GM12878 (cell line): Measurements from ENCODE around the gene CIPC. TPM values are rescaled to one million over a fixed set of nuclear protein-coding genes. Genes with fewer than 3 reads are reported as not detected.
A peak's percentile ranks its signal among the peaks of the same experiment; 100 is the strongest.

Source experiments
- BCL11A ChIP-seq: IDR thresholded peaks from 2 replicates; pipeline ENCODE4 v1.6.1; 2011; ENCODE audit warnings: low read depth, low read length
- BHLHE40 ChIP-seq, 2 experiments: fragments of 450-650 bp in 1 of 2; IDR thresholded peaks; 2 replicates each; pipeline ENCODE4 v1.6.1; 2011 to 2017; ENCODE audit warnings: low read depth in 2 of 2, borderline replicate concordance in 1 of 2, improper control_type of control experiment in 1 of 2, low read length in 1 of 2, mild to moderate bottlenecking in 1 of 2
- CBX5 ChIP-seq: sonication (generic); IDR thresholded peaks from 2 replicates; pipeline ENCODE4 v1.6.1; 2016; ENCODE audit warnings: low read depth, moderate library complexity, mild to moderate bottlenecking, inconsistent platforms
- CEBPB ChIP-seq, 2 experiments: fragments of 150-350 bp in 1 of 2; IDR thresholded peaks; 2 replicates each; pipeline ENCODE4 v1.6.1; 2012 to 2014; ENCODE audit warnings: low read depth in 2 of 2, low read length in 2 of 2, borderline replicate concordance in 1 of 2, inconsistent platforms in 1 of 2
- E2F4 ChIP-seq: IDR thresholded peaks from 2 replicates; pipeline ENCODE4 v1.6.1; 2012; ENCODE audit warnings: low read depth, low read length, improper control_type of control experiment
- FOXK2 ChIP-seq: fragments of 450-650 bp; IDR thresholded peaks from 2 replicates; pipeline ENCODE4 v1.6.1; 2017; ENCODE audit warnings: mild to moderate bottlenecking, moderate library complexity
- HCFC1 ChIP-seq: fragments of 150-350 bp; IDR thresholded peaks from 2 replicates; pipeline ENCODE4 v1.6.1; 2014; ENCODE audit warnings: low read length
- HDAC6 ChIP-seq: fragments of 200-600 bp; sonication (generic); IDR thresholded peaks from one replicate; pipeline ENCODE4 v1.8.0; 2017; ENCODE audit warnings: antibody characterized with exemption; ENCODE audit not compliant: unreplicated experiment
- KDM1A ChIP-seq: fragments of 200-600 bp; sonication (generic); IDR thresholded peaks from 2 replicates; pipeline ENCODE4 v1.6.1; 2016; ENCODE audit warnings: borderline replicate concordance
- MTA2 ChIP-seq: fragments of 450-650 bp; IDR thresholded peaks from 2 replicates; pipeline ENCODE4 v1.6.1; 2016; ENCODE audit warnings: low read depth, mild to moderate bottlenecking, moderate library complexity
- MYB ChIP-seq: fragments of 150-350 bp; IDR thresholded peaks from 2 replicates; pipeline ENCODE4 v1.6.1; 2014; ENCODE audit warnings: mild to moderate bottlenecking, low read depth, low read length, borderline replicate concordance
- NR2C2 ChIP-seq: IDR thresholded peaks from 2 replicates; pipeline ENCODE4 v1.6.1; 2011; ENCODE audit warnings: borderline replicate concordance, low read depth; ENCODE audit not compliant: control insufficient read depth, insufficient read length
- NR2F1 ChIP-seq: fragments of 450-650 bp; conservative IDR thresholded peaks from 2 replicates; pipeline ENCODE4 v1.6.1; 2017; ENCODE audit warnings: mild to moderate bottlenecking
- POLR2A ChIP-seq: IDR thresholded peaks from 2 replicates; pipeline ENCODE4 v1.6.1; 2011; ENCODE audit warnings: low read depth, mild to moderate bottlenecking, low read length
- POLR2AphosphoS5 ChIP-seq: IDR thresholded peaks from 2 replicates; pipeline ENCODE4 v1.6.1; 2011; ENCODE audit warnings: mild to moderate bottlenecking, low read length, inconsistent platforms
- RAD51 ChIP-seq: fragments of 450-650 bp; IDR thresholded peaks from 2 replicates; pipeline ENCODE4 v1.6.1; 2016; ENCODE audit warnings: moderate library complexity, mild to moderate bottlenecking, inconsistent platforms
- SIN3A ChIP-seq: IDR thresholded peaks from 2 replicates; pipeline ENCODE4 v1.6.1; 2012; ENCODE audit warnings: low read depth, low read length, improper control_type of control experiment
- SKIL ChIP-seq: fragments of 450-650 bp; IDR thresholded peaks from 2 replicates; pipeline ENCODE4 v1.6.1; 2017; ENCODE audit warnings: mild to moderate bottlenecking, low read depth, inconsistent platforms; ENCODE audit not compliant: poor library complexity, severe bottlenecking
- SREBF2 ChIP-seq: IDR thresholded peaks from 2 replicates; pipeline ENCODE4 v1.6.1; 2012; ENCODE audit warnings: mild to moderate bottlenecking, low read length
- SUZ12 ChIP-seq: fragments of 200-600 bp; sonication (generic); IDR thresholded peaks from one replicate; pipeline ENCODE4 v1.6.1; 2018; ENCODE audit warnings: antibody characterized with exemption, mild to moderate bottlenecking; ENCODE audit not compliant: unreplicated experiment
- TCF7 ChIP-seq: IDR thresholded peaks from 2 replicates; pipeline ENCODE4 v1.6.1; 2014; ENCODE audit warnings: antibody characterized with exemption, borderline replicate concordance
- ZBED1 ChIP-seq: IDR thresholded peaks from 2 replicates; pipeline ENCODE4 v1.6.1; 2016; ENCODE audit warnings: borderline replicate concordance
- ZNF207 ChIP-seq: fragments of 450-650 bp; IDR thresholded peaks from 2 replicates; pipeline ENCODE4 v1.6.1; 2014; ENCODE audit warnings: antibody characterized with exemption, mild to moderate bottlenecking, borderline replicate concordance
- ZNF274 ChIP-seq: IDR thresholded peaks from one replicate; pipeline ENCODE4 v1.8.0; 2011; ENCODE audit not compliant: insufficient read length, insufficient read depth
- ZNF622 ChIP-seq: fragments of 450-650 bp; IDR thresholded peaks from 2 replicates; pipeline ENCODE4 v1.6.1; 2017; ENCODE audit warnings: mild to moderate bottlenecking, inconsistent platforms
- polyA plus RNA-seq, 11 experiments: library from polyadenylated mRNA; depleted of rRNA in 4 of 11; unstranded in 6 of 11; stranded (reverse) in 5 of 11; fragments of >200 nt; fragmentation: Nextera tagmentation in 4 of 11; fragmentation: Illumina TruSeq in 1 of 11; extraction: Ambion mirVana in 4 of 11; extraction: Trizol in 1 of 11; gene quantifications; 1 replicate in 1 of 11; 2 replicates in 10 of 11; pipeline versions ENCODE4 v1.2.1 to v1.2.3, GENCODE V29; 2011 to 2016; ENCODE audit warnings: inconsistent platforms in 2 of 11, missing spikeins in 2 of 11, low read depth in 1 of 11
- total RNA-seq, 4 experiments: library from RNA; depleted of rRNA in 3 of 4; stranded (reverse); fragments of >200 nt in 3 of 4; fragmentation: Illumina TruSeq in 1 of 4; extraction: Trizol in 1 of 4; gene quantifications; 2 replicates each; pipeline versions ENCODE4 v1.2.1 to v1.2.3, GENCODE V29; 2013 to 2021
- TF ChIP-seq, protein P1 (sequence below): fragments of 450-650 bp; formaldehyde crosslinking; IDR thresholded peaks from 2 replicates; pipeline ENCODE4 v1.4.0; 2020; ENCODE audit warnings: mild to moderate bottlenecking, moderate library complexity

Gene CIPC
- total and polyA plus RNA-seq, 10 of the 15 experiments (the other 5 are each of a cell fraction or from before 2014, with no cell fraction given) = 5.6 to 29.5 (median 16.5) TPM

- TF ChIP-seq POLR2AphosphoS5 = peak; percentile 65
- no peak for TF ChIP-seq NR2C2
- peak; percentile 86 for TF ChIP-seq POLR2A
- TF ChIP-seq FOXK2 = no peak
- TF ChIP-seq SKIL = no peak
- TF ChIP-seq MYB = no peak
- TF ChIP-seq BHLHE40 (IDR thresholded peaks at IDR 0.05; ENCODE audit: borderline replicate concordance in 1 of 2, low read depth in 2 of 2, low read length in 1 of 2) = peak; percentile 65 to 92
- TF ChIP-seq HCFC1 = peak; percentile 79
- peak; percentile 96 for TF ChIP-seq RAD51
- 0 out of 2 replicates have a peak, but pooled peaks have one; percentile 5 for TF ChIP-seq BCL11A
- peak; percentile 75 for TF ChIP-seq SIN3A
- TF ChIP-seq CEBPB (IDR thresholded peaks at IDR 0.05; ENCODE audit: borderline replicate concordance in 1 of 2, low read depth in 2 of 2, low read length in 2 of 2) = no peak
- TF ChIP-seq E2F4 = peak; percentile 57; the same call in 1 of the 2 replicates
- TF ChIP-seq ZBED1 = no peak
- TF ChIP-seq HDAC6 = peak; percentile 34
- TF ChIP-seq KDM1A = no peak
- TF ChIP-seq, protein P1, sequence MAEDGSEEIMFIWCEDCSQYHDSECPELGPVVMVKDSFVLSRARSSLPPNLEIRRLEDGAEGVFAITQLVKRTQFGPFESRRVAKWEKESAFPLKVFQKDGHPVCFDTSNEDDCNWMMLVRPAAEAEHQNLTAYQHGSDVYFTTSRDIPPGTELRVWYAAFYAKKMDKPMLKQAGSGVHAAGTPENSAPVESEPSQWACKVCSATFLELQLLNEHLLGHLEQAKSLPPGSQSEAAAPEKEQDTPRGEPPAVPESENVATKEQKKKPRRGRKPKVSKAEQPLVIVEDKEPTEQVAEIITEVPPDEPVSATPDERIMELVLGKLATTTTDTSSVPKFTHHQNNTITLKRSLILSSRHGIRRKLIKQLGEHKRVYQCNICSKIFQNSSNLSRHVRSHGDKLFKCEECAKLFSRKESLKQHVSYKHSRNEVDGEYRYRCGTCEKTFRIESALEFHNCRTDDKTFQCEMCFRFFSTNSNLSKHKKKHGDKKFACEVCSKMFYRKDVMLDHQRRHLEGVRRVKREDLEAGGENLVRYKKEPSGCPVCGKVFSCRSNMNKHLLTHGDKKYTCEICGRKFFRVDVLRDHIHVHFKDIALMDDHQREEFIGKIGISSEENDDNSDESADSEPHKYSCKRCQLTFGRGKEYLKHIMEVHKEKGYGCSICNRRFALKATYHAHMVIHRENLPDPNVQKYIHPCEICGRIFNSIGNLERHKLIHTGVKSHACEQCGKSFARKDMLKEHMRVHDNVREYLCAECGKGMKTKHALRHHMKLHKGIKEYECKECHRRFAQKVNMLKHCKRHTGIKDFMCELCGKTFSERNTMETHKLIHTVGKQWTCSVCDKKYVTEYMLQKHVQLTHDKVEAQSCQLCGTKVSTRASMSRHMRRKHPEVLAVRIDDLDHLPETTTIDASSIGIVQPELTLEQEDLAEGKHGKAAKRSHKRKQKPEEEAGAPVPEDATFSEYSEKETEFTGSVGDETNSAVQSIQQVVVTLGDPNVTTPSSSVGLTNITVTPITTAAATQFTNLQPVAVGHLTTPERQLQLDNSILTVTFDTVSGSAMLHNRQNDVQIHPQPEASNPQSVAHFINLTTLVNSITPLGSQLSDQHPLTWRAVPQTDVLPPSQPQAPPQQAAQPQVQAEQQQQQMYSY (CRISPR knock-in tag) = no peak
- TF ChIP-seq NR2F1 = peak; percentile 76
- TF ChIP-seq TCF7 = no peak
- TF ChIP-seq SUZ12 = no peak
- no peak for TF ChIP-seq ZNF622
- TF ChIP-seq SREBF2 = peak; percentile 42; the same call in 1 of the 2 replicates
- TF ChIP-seq ZNF274 = no peak
- no peak for TF ChIP-seq CBX5
- TF ChIP-seq ZNF207 = peak; percentile 66
- no peak for TF ChIP-seq MTA2
These were observed at the start of gene CIPC (continued) for GRCh38 chr14:77097700-77098528.
